Gastroesophageal sphincter (tissue), 3 donors: Measurements from ENCODE around the gene SDF2L1.

Experiments
- CTCF ChIP-seq, 4 experiments: fragments of 200-600 bp in 2 of 4; fragments of 450-650 bp in 2 of 4; sonication (generic) in 1 of 4; IDR thresholded peaks; one replicate each; pipeline ENCODE4 v1.5.1; 2017 to 2019; ENCODE audit warnings: antibody characterized with exemption in 4 of 4, mild to moderate bottlenecking in 2 of 4, moderate library complexity in 2 of 4
- EP300 ChIP-seq: sonication (generic); formaldehyde crosslinking; IDR thresholded peaks from one replicate; pipeline ENCODE4 v1.6.1; 2017; ENCODE audit warnings: antibody characterized with exemption, mild to moderate bottlenecking
- POLR2A ChIP-seq, 2 donors: fragments of 450-650 bp; IDR thresholded peaks; one replicate each; pipeline ENCODE4 v1.6.1; 2017; ENCODE audit warnings: antibody characterized with exemption in 2 of 2, mild to moderate bottlenecking in 2 of 2, moderate library complexity in 1 of 2

GRCh38 chr22:21626073-21626734, 15.9 kb upstream of the SDF2L1 start:
- TF ChIP-seq EP300 (no peak), CTCF (IDR thresholded peaks at IDR 0.05) (no peak), POLR2A (IDR thresholded peaks at IDR 0.05) (no peak)
